ENCODE measurements around the gene MPST. TPM values are rescaled to one million over a fixed set of nuclear protein-coding genes. Genes with fewer than 3 reads are reported as not detected.

The MPST gene
- total RNA-seq, 1 donor, result 48.9 TPM

- TF ChIP-seq, protein P1, sequence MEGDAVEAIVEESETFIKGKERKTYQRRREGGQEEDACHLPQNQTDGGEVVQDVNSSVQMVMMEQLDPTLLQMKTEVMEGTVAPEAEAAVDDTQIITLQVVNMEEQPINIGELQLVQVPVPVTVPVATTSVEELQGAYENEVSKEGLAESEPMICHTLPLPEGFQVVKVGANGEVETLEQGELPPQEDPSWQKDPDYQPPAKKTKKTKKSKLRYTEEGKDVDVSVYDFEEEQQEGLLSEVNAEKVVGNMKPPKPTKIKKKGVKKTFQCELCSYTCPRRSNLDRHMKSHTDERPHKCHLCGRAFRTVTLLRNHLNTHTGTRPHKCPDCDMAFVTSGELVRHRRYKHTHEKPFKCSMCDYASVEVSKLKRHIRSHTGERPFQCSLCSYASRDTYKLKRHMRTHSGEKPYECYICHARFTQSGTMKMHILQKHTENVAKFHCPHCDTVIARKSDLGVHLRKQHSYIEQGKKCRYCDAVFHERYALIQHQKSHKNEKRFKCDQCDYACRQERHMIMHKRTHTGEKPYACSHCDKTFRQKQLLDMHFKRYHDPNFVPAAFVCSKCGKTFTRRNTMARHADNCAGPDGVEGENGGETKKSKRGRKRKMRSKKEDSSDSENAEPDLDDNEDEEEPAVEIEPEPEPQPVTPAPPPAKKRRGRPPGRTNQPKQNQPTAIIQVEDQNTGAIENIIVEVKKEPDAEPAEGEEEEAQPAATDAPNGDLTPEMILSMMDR (IDR thresholded peaks at IDR 0.05; ENCODE audit: insufficient read depth, low read length), result no peak
- DNase-seq (ENCODE audit: low read depth), result no peak
- no peak overlapping the region for H3K4me3 ChIP-seq (ENCODE audit: low read depth, low read length)
These were observed 8.1 kb upstream of the MPST start for GRCh38 chr22:37011472-37011871.

GRCh38 chr22:37012262-37012904 lies 7.2 kb upstream of the MPST start:
- TF ChIP-seq, protein P1 (IDR thresholded peaks at IDR 0.05; ENCODE audit: insufficient read depth, low read length), result no peak
- no peak overlapping the region for H3K4me3 ChIP-seq (ENCODE audit: low read depth, low read length)
- DNase-seq (ENCODE audit: low read depth), result no peak

GRCh38 chr22:37012956-37013355 lies 6.6 kb upstream of the MPST start:
- TF ChIP-seq, protein P1 (IDR thresholded peaks at IDR 0.05; ENCODE audit: insufficient read depth, low read length), result no peak
- H3K4me3 ChIP-seq (ENCODE audit: low read depth, low read length), result no peak overlapping the region
- DNase-seq (ENCODE audit: low read depth), result no peak

- no peak for DNase-seq (ENCODE audit: low read depth)
- TF ChIP-seq, protein P1 (IDR thresholded peaks at IDR 0.05; ENCODE audit: insufficient read depth, low read length), result no peak
- H3K4me3 ChIP-seq (ENCODE audit: low read depth, low read length), result no peak overlapping the region
These were observed 5.1 kb upstream of the MPST start for GRCh38 chr22:37014415-37014806.

DNA sequence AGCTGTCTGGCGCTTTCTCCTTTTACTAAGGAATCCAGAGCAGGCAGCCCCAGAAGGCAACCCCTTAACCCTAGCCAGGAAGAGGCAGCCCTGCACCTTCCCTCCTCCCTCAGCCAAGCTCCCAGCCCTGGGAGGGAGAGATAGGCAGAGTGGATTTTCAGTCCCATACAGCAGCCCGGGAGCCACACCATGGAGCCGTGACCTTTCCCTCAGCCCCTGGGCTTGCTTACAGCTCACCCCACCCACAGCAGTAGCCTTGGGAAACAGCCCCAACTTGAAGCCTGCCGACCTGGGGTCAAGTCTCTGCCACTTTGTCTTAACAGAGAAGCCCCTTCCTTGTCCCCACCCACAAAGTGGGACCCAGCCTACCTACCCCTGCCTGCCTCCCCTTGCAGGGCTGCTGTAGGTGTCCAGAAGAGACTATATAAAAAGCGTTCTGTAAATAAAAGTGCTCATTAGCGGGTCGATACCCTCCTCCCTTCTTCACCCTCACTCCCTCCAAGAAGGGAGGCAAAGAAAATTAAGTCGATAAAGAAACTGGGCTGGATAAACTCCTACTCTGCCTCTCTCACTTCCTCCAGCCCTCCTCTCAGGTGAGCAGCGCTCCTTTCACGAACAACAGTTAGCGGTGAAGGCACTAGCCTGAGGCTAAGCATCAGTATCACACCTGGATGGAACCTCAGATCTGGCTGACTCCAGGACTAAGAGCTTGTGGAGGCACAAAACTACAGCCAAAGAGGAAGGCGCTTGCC lies 4.5 kb upstream of the MPST start:
- DNase-seq (ENCODE audit: low read depth), result no peak

GRCh38 chr22:37015587-37015878 lies 4.0 kb upstream of the MPST start:
- H3K4me3 ChIP-seq (ENCODE audit: low read depth, low read length), result no peak overlapping the region
- DNase-seq (ENCODE audit: low read depth), result no peak
- TF ChIP-seq, protein P1 (IDR thresholded peaks at IDR 0.05; ENCODE audit: insufficient read depth, low read length), result no peak

More for the DNA sequence above, 4.5 kb upstream of the MPST start:
- TF ChIP-seq, protein P1 (IDR thresholded peaks at IDR 0.05; ENCODE audit: insufficient read depth, low read length), result no peak
- no peak overlapping the region for H3K4me3 ChIP-seq (ENCODE audit: low read depth, low read length)
